ENCODE data around the gene PEX26. TPM values are rescaled to one million over a fixed set of nuclear protein-coding genes. Genes with fewer than 3 reads are reported as not detected.

Gene PEX26
- total RNA-seq, 4 donors from 2014 or later = 23.1 to 31.0 (median 24.8) TPM

DNA sequence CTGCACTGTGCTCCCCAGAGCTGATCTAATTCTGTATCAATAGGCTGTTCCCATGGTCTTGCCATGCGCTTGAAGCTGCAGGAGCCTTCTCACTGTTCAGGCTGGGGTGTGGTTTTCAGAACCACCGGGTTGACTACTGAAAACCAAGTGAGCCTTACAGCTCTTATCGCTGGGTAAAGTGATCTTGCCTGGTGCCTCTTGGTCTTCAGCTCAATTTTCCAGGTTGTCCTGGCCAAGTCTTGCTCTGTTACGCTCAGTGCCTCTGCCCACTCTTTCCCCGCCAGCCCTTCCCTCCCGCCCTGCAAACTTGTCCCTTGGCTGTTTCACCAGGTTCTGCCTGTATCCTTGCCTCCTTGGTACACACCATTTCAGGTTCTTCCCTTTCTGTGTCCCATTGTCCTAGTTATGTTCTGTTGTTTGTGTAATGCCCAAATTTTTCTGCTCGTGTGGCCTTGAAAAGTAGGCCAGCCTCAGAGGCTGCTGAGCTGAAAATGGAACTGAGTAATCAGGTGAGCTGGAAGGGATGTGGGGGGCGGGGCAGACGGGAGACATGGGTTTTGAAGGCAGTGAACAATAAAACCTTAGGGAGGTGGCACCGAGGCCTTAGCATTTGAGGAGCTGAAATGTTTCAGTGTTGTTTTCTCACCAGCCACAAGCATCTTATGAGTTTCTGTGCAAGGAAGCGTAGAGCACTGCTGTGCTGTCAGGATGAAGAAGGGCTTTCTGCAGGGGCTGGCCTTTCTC is 11.2 kb downstream of the PEX26 start:
- DNase-seq (ENCODE audit: low spot score in 2 of 2) = peak in 1 of 2 donors; percentile 66
- intact Hi-C loops (cut with DNase I; ENCODE audit: low total_unique reads) = no loop called here
- WGBS, 2 donors = 86 to 89% methylated on average over 11 of the region's 11 CpGs
- TF ChIP-seq, protein P1, sequence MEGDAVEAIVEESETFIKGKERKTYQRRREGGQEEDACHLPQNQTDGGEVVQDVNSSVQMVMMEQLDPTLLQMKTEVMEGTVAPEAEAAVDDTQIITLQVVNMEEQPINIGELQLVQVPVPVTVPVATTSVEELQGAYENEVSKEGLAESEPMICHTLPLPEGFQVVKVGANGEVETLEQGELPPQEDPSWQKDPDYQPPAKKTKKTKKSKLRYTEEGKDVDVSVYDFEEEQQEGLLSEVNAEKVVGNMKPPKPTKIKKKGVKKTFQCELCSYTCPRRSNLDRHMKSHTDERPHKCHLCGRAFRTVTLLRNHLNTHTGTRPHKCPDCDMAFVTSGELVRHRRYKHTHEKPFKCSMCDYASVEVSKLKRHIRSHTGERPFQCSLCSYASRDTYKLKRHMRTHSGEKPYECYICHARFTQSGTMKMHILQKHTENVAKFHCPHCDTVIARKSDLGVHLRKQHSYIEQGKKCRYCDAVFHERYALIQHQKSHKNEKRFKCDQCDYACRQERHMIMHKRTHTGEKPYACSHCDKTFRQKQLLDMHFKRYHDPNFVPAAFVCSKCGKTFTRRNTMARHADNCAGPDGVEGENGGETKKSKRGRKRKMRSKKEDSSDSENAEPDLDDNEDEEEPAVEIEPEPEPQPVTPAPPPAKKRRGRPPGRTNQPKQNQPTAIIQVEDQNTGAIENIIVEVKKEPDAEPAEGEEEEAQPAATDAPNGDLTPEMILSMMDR (IDR thresholded peaks at IDR 0.05) = no peak
- no peak for TF ChIP-seq POLR2A (IDR thresholded peaks at IDR 0.05)
- no peak overlapping the region for H3K4me3 ChIP-seq (ENCODE audit: low read depth, poor library complexity, severe bottlenecking)

DNA sequence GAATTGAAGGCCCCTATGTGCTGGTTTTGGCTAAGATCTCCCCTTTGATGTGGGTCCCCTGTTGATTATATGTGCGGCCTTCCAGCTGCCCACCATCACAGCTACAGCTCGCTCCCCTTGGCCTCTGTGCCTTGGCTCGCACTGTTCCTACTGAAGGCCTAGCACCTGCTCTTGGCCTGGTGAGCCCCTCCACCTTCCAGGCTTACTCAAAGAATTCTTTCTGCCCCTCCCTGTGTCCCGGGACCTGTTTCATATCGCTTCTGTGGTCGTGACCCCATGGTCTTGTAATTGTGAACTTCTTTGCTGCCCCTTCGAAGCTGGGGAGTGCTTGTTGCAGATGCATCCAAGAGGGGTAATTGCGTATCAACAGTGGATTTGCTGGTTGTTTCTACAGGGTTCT is 12.5 kb downstream of the PEX26 start:
- TF ChIP-seq POLR2A (IDR thresholded peaks at IDR 0.05) = no peak
- TF ChIP-seq, protein P1 (IDR thresholded peaks at IDR 0.05) = no peak
- no peak overlapping the region for H3K4me3 ChIP-seq (ENCODE audit: low read depth, poor library complexity, severe bottlenecking)
- intact Hi-C loops (cut with DNase I; ENCODE audit: low total_unique reads) = no loop called here
- DNase-seq (ENCODE audit: low spot score in 2 of 2) = peak in 1 of 2 donors; percentile 67
- WGBS, 2 donors = 92 to 96% methylated on average over 8 of the region's 8 CpGs

DNA sequence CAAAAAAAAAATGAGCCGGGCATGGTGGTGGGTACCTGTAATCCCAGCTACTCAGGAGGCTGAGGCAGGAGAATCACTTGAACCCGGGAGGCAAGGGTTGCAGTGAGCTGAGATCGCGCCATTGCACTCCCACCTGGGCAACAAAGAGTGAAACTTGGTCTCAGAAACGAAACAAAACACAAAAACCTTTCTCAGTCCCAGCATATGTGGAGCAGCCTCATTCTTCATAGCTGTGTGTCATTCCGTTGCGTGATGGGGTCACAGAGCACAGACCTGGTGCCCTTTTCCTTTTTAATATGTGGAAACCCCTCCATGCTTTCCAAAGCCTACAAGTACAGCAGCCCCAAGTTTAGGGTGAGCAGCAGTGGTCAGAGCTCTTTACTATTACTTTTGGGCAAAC is 13.7 kb downstream of the PEX26 start:
- intact Hi-C loops (cut with DNase I; ENCODE audit: low total_unique reads) = no loop called here
- TF ChIP-seq, protein P1 (IDR thresholded peaks at IDR 0.05) = no peak
- no peak for TF ChIP-seq POLR2A (IDR thresholded peaks at IDR 0.05)
- no peak for DNase-seq (ENCODE audit: low spot score in 2 of 2)
- 53 to 56% methylated on average over 7 of the region's 7 CpGs for WGBS, 2 donors
- H3K4me3 ChIP-seq (ENCODE audit: low read depth, poor library complexity, severe bottlenecking) = no peak overlapping the region

DNA sequence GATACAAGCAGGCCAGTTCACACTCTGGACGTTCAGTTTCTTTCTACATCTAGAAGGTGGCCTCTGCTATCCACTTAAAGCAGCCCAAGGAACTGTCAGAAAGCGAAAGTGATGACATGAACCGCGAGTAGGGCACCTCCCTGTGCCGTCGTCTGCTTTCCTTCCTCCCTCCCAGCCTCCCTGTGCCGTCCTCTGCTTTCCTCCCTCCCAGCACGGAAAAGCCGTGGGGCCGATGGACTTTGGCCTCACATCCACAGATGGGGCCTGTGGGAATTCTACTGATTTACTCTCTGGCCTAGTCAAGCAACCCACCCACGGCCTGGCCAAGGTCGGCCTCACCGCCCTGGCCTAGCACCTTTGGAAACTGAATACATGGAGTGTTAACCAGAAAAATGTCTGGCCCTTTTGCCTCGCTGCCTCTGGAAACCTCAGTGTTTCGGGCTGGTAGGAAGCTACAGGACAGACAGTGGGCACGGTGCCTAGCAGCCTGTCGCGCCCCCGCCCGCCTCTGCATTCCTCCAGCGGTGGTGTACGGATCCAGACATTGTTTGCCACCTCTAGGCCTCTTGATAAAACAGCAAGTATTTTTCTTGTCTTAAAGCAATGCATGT is 14.2 kb downstream of the PEX26 start:
- DNase-seq (ENCODE audit: low spot score in 2 of 2) = peak; percentile 40 to 93
- no peak overlapping the region for H3K4me3 ChIP-seq (ENCODE audit: low read depth, poor library complexity, severe bottlenecking)
- WGBS, 2 donors = 23 to 26% methylated on average over 22 of the region's 22 CpGs
- intact Hi-C loops (cut with DNase I; ENCODE audit: low total_unique reads) = no loop called here
- TF ChIP-seq, protein P1 (IDR thresholded peaks at IDR 0.05) = no peak
- TF ChIP-seq POLR2A (IDR thresholded peaks at IDR 0.05) = no peak

DNA sequence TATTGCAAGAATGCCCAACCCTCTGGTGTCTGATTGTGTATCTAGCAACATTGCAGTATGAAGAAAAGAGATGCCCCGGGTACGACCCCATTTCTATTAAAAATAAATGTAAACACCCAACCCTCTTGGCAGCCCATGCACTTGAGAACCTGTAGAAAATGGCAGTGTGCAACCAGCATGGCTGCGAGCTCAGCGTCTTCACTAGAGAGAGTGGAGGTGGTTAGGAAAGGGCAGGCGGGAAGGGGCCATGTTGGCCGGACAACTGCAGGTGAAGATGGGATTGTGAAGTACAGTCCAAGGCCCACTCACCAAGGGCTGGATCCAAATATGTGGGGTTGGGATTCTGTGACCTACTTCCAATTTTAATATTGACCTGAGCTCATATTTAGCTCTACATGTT is 15.9 kb downstream of the PEX26 start:
- intact Hi-C loops (cut with DNase I; ENCODE audit: low total_unique reads) = no loop called here
- no peak for TF ChIP-seq POLR2A (IDR thresholded peaks at IDR 0.05)
- TF ChIP-seq, protein P1 (IDR thresholded peaks at IDR 0.05) = no peak
- H3K4me3 ChIP-seq (ENCODE audit: low read depth, poor library complexity, severe bottlenecking) = no peak overlapping the region
- DNase-seq (ENCODE audit: low spot score in 2 of 2) = peak in 1 of 2 donors; percentile 72
- 95% methylated on average over 6 of the region's 6 CpGs for WGBS, 2 donors

Measured in lower leg skin (tissue), 4 donors.